GM23338 (cell line): ENCODE data around the gene ZNF331. TPM values are rescaled to one million over a fixed set of nuclear protein-coding genes. Genes with fewer than 3 reads are reported as not detected.

ENCODE experiments used
- ATAC-seq: fragments of 200-7000 bp; cut with Tn5 transposase; 3 replicates; pipeline ENCODE4 v1.9.1; 2020
- DNase-seq: peaks from one replicate; pipeline ENCODE4 v3.0.0-alpha.2; 2015; ENCODE audit warnings: low spot score
- H2AFZ ChIP-seq: fragments of 200-600 bp; sonication (generic); 2 replicates; pipeline ENCODE4 v1.8.0; 2016; ENCODE audit warnings: antibody characterized with exemption, mild to moderate bottlenecking, moderate library complexity
- H3F3A ChIP-seq: fragments of 200-600 bp; sonication (generic); replicated peaks from 2 replicates; pipeline ENCODE4 v1.8.0; 2017; ENCODE audit warnings: antibody characterized with exemption, mixed run types, low read depth
- H3K27ac ChIP-seq: fragments of 200-600 bp; sonication (generic); 2 replicates; pipeline ENCODE4 v1.6.1; 2016; ENCODE audit warnings: low read depth
- H3K27me3 ChIP-seq: fragments of 200-600 bp; sonication (generic); 2 replicates; pipeline ENCODE4 v1.8.0; 2016; ENCODE audit warnings: mild to moderate bottlenecking, mixed run types, moderate library complexity; ENCODE audit not compliant: insufficient read depth
- H3K36me3 ChIP-seq: fragments of 200-600 bp; sonication (generic); 2 replicates; pipeline ENCODE4 v1.8.0; 2016; ENCODE audit warnings: mild to moderate bottlenecking; ENCODE audit not compliant: insufficient read depth
- H3K4me1 ChIP-seq: fragments of 200-600 bp; sonication (generic); 2 replicates; pipeline ENCODE4 v1.8.0; 2016; ENCODE audit warnings: mild to moderate bottlenecking, moderate library complexity; ENCODE audit not compliant: insufficient read depth
- H3K4me2 ChIP-seq: fragments of 200-600 bp; sonication (generic); 2 replicates; pipeline ENCODE4 v1.7.1; 2017; ENCODE audit warnings: mixed run types
- H3K4me3 ChIP-seq: fragments of 200-600 bp; sonication (generic); 2 replicates; pipeline ENCODE4 v1.6.1; 2016; ENCODE audit warnings: mixed run types
- H3K79me2 ChIP-seq: fragments of 200-600 bp; sonication (generic); replicated peaks from 2 replicates; pipeline ENCODE4 v1.8.0; 2017; ENCODE audit warnings: mild to moderate bottlenecking; ENCODE audit not compliant: insufficient read depth
- H3K9me2 ChIP-seq: fragments of 200-600 bp; sonication (generic); 2 replicates; pipeline ENCODE4 v1.8.0; 2017; ENCODE audit not compliant: insufficient read depth
- H4K20me1 ChIP-seq: fragments of 200-600 bp; sonication (generic); replicated peaks from 2 replicates; pipeline ENCODE4 v1.8.0; 2017; ENCODE audit warnings: mild to moderate bottlenecking; ENCODE audit not compliant: insufficient read depth
- H3K27ac Mint-ChIP-seq: 2 replicates; pipeline ENCODE4 v1.8.0; 2020; ENCODE audit warnings: inconsistent platforms, mild to moderate bottlenecking, moderate library complexity, mixed read lengths
- H3K27me3 Mint-ChIP-seq: 3 replicates; pipeline ENCODE4 v1.8.0; 2022; ENCODE audit warnings: low read depth, mild to moderate bottlenecking, moderate library complexity, mixed read lengths, inconsistent platforms; ENCODE audit not compliant: insufficient read depth, poor library complexity
- H3K36me3 Mint-ChIP-seq: 3 replicates; pipeline ENCODE4 v1.8.0; 2021; ENCODE audit warnings: low read depth, mild to moderate bottlenecking, inconsistent platforms, moderate library complexity, mixed read lengths
- H3K4me1 Mint-ChIP-seq: 3 replicates; pipeline ENCODE4 v1.8.0; 2020; ENCODE audit warnings: mild to moderate bottlenecking, inconsistent platforms, mixed read lengths
- H3K4me3 Mint-ChIP-seq: 3 replicates; pipeline ENCODE4 v1.8.0; 2021; ENCODE audit warnings: moderate library complexity, mild to moderate bottlenecking, inconsistent platforms, mixed read lengths
- H3K9me3 Mint-ChIP-seq: 3 replicates; pipeline ENCODE4 v1.8.0; 2020; ENCODE audit warnings: moderate library complexity, mild to moderate bottlenecking, inconsistent platforms, mixed read lengths
- CREB1 ChIP-seq: fragments of 250-450 bp; sonication (Bioruptor Pico); IDR thresholded peaks from 2 replicates; pipeline ENCODE4 v1.5.0; 2020; ENCODE audit warnings: low read depth, mild to moderate bottlenecking, moderate library complexity
- CTCF ChIP-seq, 2 experiments: fragments of 200-600 bp in 1 of 2; sonication (generic) in 1 of 2; conservative IDR thresholded peaks; 2 replicates each; pipeline versions ENCODE4 v1.5.1 to v1.6.1; 2016 to 2017; ENCODE audit warnings: antibody characterized with exemption in 2 of 2, low read depth in 2 of 2, mild to moderate bottlenecking in 2 of 2, moderate library complexity in 1 of 2
- ETS1 ChIP-seq: IDR thresholded peaks from 2 replicates; pipeline ENCODE4 v1.6.1; 2016; ENCODE audit warnings: antibody characterized with exemption
- EZH2 ChIP-seq: fragments of 200-600 bp; sonication (generic); IDR thresholded peaks from one replicate; pipeline ENCODE4 v1.8.0; 2017; ENCODE audit warnings: antibody characterized with exemption, mild to moderate bottlenecking, low read depth; ENCODE audit not compliant: unreplicated experiment
- EZH2phosphoT487 ChIP-seq: fragments of 200-600 bp; sonication (generic); IDR thresholded peaks from one replicate; pipeline ENCODE4 v1.8.1; 2018; ENCODE audit warnings: antibody characterized with exemption; ENCODE audit not compliant: unreplicated experiment
- JUNB ChIP-seq: IDR thresholded peaks from one replicate; pipeline ENCODE4 v1.6.1; 2016; ENCODE audit warnings: antibody characterized with exemption; ENCODE audit not compliant: unreplicated experiment
- NANOG ChIP-seq: IDR thresholded peaks from 2 replicates; pipeline ENCODE4 v1.6.1; 2016; ENCODE audit warnings: antibody characterized with exemption, borderline replicate concordance
- POLR2AphosphoS5 ChIP-seq: IDR thresholded peaks from 2 replicates; pipeline ENCODE4 v1.6.1; 2016; ENCODE audit warnings: antibody characterized with exemption, low read depth
- REST ChIP-seq: IDR thresholded peaks from one replicate; pipeline ENCODE4 v1.6.1; 2018; ENCODE audit warnings: antibody characterized with exemption; ENCODE audit not compliant: unreplicated experiment
- STAT1 ChIP-seq: IDR thresholded peaks from one replicate; pipeline ENCODE4 v1.6.1; 2016; ENCODE audit warnings: antibody characterized with exemption; ENCODE audit not compliant: unreplicated experiment
- ZNF114 ChIP-seq: fragments of 250-450 bp; sonication (Bioruptor Pico); IDR thresholded peaks from 2 replicates; pipeline ENCODE4 v1.5.0; 2020; ENCODE audit warnings: mild to moderate bottlenecking, moderate library complexity
- ZNF331 ChIP-seq: fragments of 250-450 bp; sonication (Bioruptor Pico); IDR thresholded peaks from 2 replicates; pipeline ENCODE4 v1.5.0; 2020; ENCODE audit warnings: low read depth, mild to moderate bottlenecking, moderate library complexity
- ZNF462 ChIP-seq: fragments of 250-450 bp; sonication (Bioruptor Pico); IDR thresholded peaks from 2 replicates; pipeline ENCODE4 v1.5.0; 2020; ENCODE audit warnings: mild to moderate bottlenecking, moderate library complexity
- polyA plus RNA-seq: library from polyadenylated mRNA; unstranded; fragments of >200 nt; fragmentation: Nextera tagmentation; extraction: Ambion mirVana; gene quantifications from 2 replicates; pipeline ENCODE4 v1.2.1, GENCODE V29; 2016
- total RNA-seq: library from RNA; depleted of rRNA; stranded (reverse); fragments of >200 nt; shearing (Covaris generic); gene quantifications from 2 replicates; pipeline ENCODE4 v1.2.3, GENCODE V29; 2014

Gene ZNF331
- total and polyA plus RNA-seq, 2 experiments from 2014 or later: 36.2 to 46.5 TPM

- no peaks in the 10 kb centered on the region for H3K9me3 Mint-ChIP-seq
- Histone ChIP-seq H3F3A (peaks cover 16% of the 10 kb centered on the region), H3K4me2 (no peak overlapping the region), H3K4me1 (peaks cover 21% of the 10 kb centered on the region; the same call in 1 of the 2 replicates), H3K36me3 (no peaks in the 10 kb centered on the region), H3K79me2 (no peaks in the 10 kb centered on the region), H3K27me3 (no peaks in the 10 kb centered on the region), H2AFZ (no peak overlapping the region), H3K4me3 (no peak overlapping the region), H3K9me2 (no peaks in the 10 kb centered on the region), H4K20me1 (peaks cover 4% of the 10 kb centered on the region; the same call in 1 of the 2 replicates), H3K27ac (no peak overlapping the region)
- H3K27me3 Mint-ChIP-seq: peaks cover 17% of the 10 kb centered on the region
- no peak for DNase-seq
- no peaks in the 10 kb centered on the region; the same call in 2 of the 3 replicates for H3K36me3 Mint-ChIP-seq
- no peak for ATAC-seq
- no peak overlapping the region for H3K4me3 Mint-ChIP-seq
- H3K27ac Mint-ChIP-seq: no peak overlapping the region
- H3K4me1 Mint-ChIP-seq: peaks cover 21% of the 10 kb centered on the region
- TF ChIP-seq REST (no peak), ZNF331 (CRISPR knock-in tag) (no peak), CTCF (conservative IDR thresholded peaks at IDR 0.05; ENCODE audit: low read depth in 2 of 2) (no peak), EZH2phosphoT487 (no peak), STAT1 (no peak), CREB1 (CRISPR knock-in tag) (no peak), JUNB (no peak), EZH2 (no peak), ETS1 (no peak), ZNF462 (CRISPR knock-in tag) (no peak), ZNF114 (CRISPR knock-in tag) (no peak), POLR2AphosphoS5 (no peak), NANOG (no peak)
Observed at GRCh38 chr19:53506728-53507127, 31.2 kb upstream of the ZNF331 start.
